HG03520 (cell line): ENCODE results near the gene ZNF581.

ENCODE experiments used
- ATAC-seq: cut with Tn5 transposase; IDR thresholded peaks from one replicate; pipeline ENCODE4 v1.9.1; 2021; ENCODE audit warnings: mild to moderate bottlenecking, moderate library complexity; ENCODE audit not compliant: unreplicated experiment

Gene ZNF581

GRCh38 chr19:55678121-55678671 lies 34.7 kb downstream of the ZNF581 start:
- peak; percentile 62 for ATAC-seq

DNA sequence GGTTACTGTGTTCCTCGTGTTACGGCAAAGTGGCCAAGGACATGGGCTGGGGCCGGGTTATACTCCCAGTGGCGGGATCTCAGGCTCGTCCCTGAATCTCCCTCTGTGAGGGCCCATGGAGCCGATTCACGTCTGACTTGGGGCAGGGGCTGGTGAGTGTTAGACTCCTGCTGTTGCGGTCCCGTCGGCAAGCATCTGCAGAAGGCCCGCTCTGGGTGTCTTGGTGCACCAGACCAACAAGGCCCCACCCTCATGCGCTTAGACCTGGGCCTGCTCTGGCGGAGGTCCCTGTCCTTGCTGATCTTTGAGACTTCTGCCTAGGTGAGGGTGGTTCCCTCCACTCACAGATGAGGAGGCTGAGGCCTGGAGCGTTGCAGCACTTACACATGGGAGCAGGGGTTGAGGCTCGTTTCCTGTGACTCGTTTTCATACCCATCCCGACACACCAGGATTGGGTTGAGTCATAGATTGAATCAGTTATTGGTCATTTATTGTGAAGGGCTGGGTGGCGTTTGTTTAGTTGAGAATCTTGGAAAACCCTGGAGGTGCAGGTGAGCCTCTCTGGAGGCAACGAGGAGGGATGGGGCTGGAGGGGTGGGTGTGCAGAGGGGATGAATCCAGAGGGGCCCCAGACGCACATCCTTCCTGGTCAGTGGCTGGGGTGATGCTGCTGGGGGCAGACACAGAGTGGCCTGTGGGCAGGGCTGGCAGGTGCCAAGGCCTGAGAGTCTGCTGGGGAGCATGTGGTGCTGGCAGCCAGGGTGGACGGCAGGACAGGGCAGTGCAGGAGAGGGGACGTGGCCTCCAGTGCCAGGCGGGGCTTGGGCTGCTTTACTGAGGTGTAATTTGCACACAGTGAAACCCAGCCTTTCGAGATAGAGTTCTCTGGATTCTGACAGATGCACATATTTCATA lies 36.2 kb downstream of the ZNF581 start:
- no peak for ATAC-seq

GRCh38 chr19:55680339-55681130 lies 37.1 kb downstream of the ZNF581 start:
- ATAC-seq, result no peak

- no peak for ATAC-seq
Observed at GRCh38 chr19:55681131-55682092, 38.0 kb downstream of the ZNF581 start.

- ATAC-seq, result no peak
Observed at GRCh38 chr19:55683449-55684261, 40.2 kb downstream of the ZNF581 start.

DNA sequence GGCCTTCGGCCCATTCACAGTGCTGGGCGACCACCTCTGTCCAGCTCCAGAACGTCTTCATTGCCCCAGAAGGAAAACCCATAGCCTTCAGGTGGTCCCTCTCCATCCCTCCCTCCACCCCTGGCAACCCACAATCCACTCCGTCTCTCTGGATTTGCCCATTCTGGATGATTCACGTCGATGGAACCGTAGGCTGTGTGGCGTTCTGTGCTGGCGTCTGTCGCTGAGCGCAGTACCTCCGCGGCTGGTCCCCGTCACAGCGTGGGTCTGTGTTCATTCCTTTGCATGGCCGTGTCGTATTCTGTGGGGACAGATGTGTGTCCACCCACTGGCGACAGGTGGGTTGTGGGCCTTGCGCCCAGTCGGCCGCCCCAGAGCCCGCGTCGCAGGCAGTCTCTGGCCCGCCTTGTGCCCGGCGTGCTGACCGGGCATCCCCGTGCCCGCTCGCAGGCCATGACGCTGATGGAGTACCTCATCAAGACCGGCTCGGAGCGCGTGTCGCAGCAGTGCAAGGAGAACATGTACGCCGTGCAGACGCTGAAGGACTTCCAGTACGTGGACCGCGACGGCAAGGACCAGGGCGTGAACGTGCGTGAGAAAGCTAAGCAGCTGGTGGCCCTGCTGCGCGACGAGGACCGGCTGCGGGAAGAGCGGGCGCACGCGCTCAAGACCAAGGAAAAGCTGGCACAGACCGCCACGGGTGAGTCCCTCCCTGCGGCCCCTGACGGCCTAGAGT lies 41.7 kb downstream of the ZNF581 start:
- no peak for ATAC-seq

GRCh38 chr19:55685776-55686175 lies 42.3 kb downstream of the ZNF581 start:
- ATAC-seq, result no peak

DNA sequence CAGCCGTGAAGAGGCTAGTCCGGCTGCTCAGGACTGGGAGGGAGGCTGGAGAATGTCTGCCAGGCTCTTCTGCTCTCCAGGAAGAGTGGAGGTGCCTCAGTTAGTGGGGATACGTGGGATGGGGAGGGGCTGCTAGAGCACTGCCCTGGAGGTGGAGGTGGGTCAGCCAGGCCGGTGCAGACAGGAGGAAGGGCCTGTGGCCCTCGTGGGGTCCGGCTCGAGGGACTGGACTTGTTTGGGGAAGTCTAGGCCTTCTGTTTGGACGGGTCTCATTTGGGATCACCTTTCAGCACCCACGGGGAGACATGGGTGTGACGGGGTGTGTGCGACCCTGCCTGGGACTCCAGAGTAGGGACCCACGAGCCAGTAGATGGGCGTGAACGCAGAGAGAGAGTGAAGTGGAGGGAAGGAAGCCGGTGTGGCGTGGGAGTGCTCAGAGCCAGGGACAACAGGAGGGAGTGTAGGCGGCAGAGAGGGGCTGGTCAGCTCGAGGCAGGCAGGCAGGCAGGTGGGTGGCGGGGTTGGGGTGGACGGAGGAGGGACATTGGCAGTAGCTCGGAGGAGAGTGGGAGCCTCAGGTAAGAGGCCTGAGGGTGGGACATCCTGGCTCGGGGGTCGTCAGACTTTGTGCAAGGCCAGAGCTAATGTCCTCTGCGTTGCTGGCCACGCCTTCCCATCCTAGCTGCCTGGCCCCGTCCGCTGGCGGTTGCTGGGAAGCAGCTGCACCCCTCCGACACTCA lies 43.0 kb downstream of the ZNF581 start:
- ATAC-seq, result no peak

DNA sequence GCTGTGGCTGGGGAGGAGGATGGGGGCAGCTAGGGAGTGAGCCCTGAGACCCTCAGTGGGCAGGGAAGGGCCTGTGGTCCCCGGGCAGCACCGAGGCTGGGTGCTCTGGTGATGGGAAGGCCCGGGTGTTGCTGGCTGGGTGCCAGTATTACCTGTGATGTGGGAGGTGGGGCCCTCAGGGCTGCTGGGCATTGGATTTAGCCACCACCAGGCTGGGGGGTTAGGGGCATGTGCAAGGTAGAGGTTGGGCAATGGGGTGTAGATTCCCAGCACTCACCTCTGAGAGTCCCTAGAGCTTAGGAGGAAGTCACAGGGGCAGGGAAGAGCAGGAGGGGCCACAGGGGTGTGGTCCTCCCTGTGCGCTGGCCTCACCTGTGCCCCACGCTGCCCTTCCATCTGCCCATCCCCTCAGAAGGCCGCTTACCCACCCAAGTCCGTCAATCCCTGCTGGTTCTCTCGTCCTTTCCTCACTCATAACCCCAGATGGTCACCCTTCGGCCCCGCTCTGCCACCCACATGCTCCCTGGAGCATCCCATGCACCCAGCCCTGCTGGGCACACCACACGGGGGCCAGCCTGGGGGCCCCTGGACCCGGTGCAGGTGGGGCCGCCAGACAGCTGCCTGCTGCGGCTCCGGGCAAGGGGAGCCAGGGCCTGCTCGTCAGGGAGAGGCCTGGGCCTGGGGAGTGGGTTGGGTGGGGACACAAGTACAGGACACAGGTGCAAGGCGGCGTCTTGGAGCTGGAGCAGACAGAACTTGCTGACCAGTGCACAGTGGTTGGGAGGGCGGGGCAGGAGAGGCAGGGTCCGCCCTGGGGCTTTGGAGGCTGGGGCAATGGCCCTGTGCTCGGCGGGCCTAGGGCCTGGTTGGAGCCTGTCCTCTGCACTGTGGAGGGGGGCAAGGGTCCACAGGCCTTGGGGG lies 44.1 kb downstream of the ZNF581 start:
- ATAC-seq, result no peak

DNA sequence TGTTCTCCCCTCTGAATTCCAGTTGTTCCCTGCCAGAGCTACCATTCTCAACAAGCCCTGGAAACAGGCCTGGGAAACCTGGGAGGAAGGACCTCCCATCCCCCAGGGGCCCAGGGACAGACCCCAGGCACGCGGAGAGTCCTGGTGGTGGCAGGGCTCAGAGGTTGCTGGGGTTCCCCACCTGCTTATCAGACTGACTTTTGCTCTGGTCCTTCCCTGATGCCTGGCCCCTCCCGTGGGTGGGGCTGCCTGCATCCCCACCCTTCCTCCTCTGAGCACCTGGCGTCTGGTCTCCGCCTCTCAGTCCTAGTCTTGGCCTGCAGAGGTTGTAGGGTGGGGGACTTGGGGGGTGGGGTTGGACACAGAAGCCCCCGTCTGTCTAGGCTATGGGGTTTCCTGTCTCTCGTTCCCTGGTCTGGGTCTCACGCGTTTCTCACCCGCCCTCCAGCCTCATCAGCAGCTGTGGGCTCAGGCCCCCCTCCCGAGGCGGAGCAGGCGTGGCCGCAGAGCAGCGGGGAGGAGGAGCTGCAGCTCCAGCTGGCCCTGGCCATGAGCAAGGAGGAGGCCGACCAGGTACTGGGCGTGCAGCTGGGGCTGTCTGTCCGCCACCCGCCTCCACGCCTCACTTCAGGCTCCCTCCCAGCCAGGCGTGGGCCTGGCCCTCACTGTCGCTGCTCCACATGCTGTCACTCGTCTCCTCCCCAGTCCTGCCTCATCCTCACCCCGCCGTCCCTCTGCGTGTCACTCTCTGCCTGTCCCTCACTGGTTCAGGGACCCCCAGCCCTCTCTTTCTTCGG lies 45.2 kb downstream of the ZNF581 start:
- ATAC-seq, result no peak

GRCh38 chr19:55689411-55690108 lies 46.1 kb downstream of the ZNF581 start:
- no peak for ATAC-seq

DNA sequence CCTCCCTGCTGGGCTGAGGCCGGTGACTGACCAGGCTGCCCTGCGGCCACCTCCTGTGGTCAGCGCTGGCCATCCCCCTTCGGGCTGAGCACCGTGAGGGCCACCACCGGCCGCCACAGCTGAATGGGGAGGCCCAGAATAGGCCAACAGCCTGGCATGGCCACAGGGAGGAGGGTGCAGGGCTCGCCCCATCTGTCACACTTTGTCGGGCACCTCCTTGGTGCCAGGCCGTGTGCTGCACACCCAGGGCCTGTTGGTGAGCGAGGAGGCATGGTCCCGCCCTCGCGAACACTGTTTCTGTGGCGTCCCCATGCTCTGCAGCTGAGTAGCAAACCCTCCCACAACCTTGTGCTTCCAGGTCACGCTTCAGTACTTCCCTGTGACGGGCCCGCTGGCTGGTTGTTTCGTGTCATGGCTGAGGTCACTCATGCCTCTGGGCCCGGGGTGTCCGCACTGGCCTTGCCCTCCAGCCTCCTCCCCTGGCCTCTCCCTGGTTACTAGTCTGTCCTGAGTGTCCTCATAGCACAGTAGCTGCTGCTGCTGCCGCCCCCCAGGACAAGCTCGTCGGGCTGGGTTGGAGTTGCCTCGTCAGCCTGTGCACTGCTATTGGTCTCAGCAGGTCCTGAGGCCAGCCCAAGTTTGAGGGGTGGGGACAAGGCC lies 46.8 kb downstream of the ZNF581 start:
- ATAC-seq, result no peak

- ATAC-seq, result no peak
Observed at GRCh38 chr19:55690769-55691545, 47.5 kb downstream of the ZNF581 start.
